DLD1 (cell line): ENCODE measurements around the gene CRB3.

Experiments
- in situ Hi-C: cut with HindIII; loops from 2 replicates; pipeline ENCODE4 v1.10.0; 2017; ENCODE audit warnings: low sequenced_read_pairs

Gene CRB3

GRCh38 chr19:6431891-6432290 is 32.2 kb upstream of the CRB3 start:
- in situ Hi-C loops = no loop called here

GRCh38 chr19:6433165-6433564 is 30.9 kb upstream of the CRB3 start:
- in situ Hi-C loops = no loop called here

GRCh38 chr19:6433663-6434062 is 30.4 kb upstream of the CRB3 start, which contains the start of gene SLC25A41:
TSS of gene SLC25A41 (minus strand) at chr19:6433763. CDS start at chr19:6433693, 70 bp downstream.
- in situ Hi-C loops = no loop called here

GRCh38 chr19:6439743-6440142 is 24.3 kb upstream of the CRB3 start:
- in situ Hi-C loops = no loop called here

- in situ Hi-C loops = no loop called here
Observed at GRCh38 chr19:6440905-6441304, 23.2 kb upstream of the CRB3 start.

GRCh38 chr19:6442087-6442688 is 21.9 kb upstream of the CRB3 start:
- in situ Hi-C loops = no loop called here

- in situ Hi-C loops = no loop called here
Observed at GRCh38 chr19:6443986-6444385, 20.1 kb upstream of the CRB3 start.

- in situ Hi-C loops = no loop called here
Observed at GRCh38 chr19:6446452-6446851, 17.6 kb upstream of the CRB3 start.

- in situ Hi-C loops = no loop called here
Observed at GRCh38 chr19:6448045-6448444, 16.0 kb upstream of the CRB3 start.

GRCh38 chr19:6450166-6450565 is 13.9 kb upstream of the CRB3 start:
- in situ Hi-C loops = no loop called here

GRCh38 chr19:6451583-6452222 is 12.4 kb upstream of the CRB3 start:
- in situ Hi-C loops = no loop called here

GRCh38 chr19:6452223-6452614 is 11.9 kb upstream of the CRB3 start:
- in situ Hi-C loops = no loop called here

- in situ Hi-C loops = no loop called here
Observed at GRCh38 chr19:6452899-6453298, 11.2 kb upstream of the CRB3 start.

- in situ Hi-C loops = no loop called here
Observed at GRCh38 chr19:6453951-6454565, 10.0 kb upstream of the CRB3 start.

- in situ Hi-C loops = no loop called here
Observed at GRCh38 chr19:6455924-6456323, 8.1 kb upstream of the CRB3 start.

- in situ Hi-C loops = no loop called here
Observed at GRCh38 chr19:6457958-6458694, 5.9 kb upstream of the CRB3 start.

GRCh38 chr19:6458695-6459261 is 5.3 kb upstream of the CRB3 start:
- in situ Hi-C loops = no loop called here

GRCh38 chr19:6459262-6460098 is 4.6 kb upstream of the CRB3 start, which contains the start of gene SLC25A23:
TSS of gene SLC25A23 (minus strand) at chr19:6459792. CDS start at chr19:6459628, 164 bp downstream.
- in situ Hi-C loops = no loop called here

- in situ Hi-C loops = no loop called here
Observed at GRCh38 chr19:6460099-6460884, 3.8 kb upstream of the CRB3 start.

GRCh38 chr19:6465006-6465405 is 935 bp downstream of the CRB3 start:
- in situ Hi-C loops = no loop called here
